Measurements from ENCODE around the gene WDR19.

WDR19 gene

DNA sequence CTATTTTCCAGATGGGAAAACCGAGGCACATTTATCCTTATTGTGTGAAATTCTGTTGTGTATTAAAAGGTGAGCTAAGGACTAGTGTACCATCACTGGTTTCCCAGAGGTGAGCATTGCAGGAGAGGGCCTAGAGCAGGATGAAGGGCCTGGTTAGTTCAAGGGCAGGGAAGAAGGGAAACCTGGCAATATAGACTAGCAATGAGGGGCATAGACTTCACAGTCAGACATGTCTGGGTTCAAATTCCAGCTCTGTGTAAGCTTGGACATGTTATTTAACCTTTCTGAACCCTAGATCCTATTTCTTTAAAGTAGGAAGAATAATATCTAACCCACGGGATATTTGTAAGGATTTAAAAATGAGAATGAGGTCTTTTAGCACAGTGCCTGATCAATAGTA is 50.8 kb downstream of the WDR19 start:
- no peak overlapping the region for H3K27ac ChIP-seq (replicated peaks; ENCODE audit: low read length)
- no peak overlapping the region for H3K18ac ChIP-seq (ENCODE audit: low read length)
- peaks cover 4 to 33% of the 10 kb centered on the region in 2 donors for H3K36me3 ChIP-seq (replicated peaks in 1 of 2; ENCODE audit: control insufficient read depth in 2 of 2, insufficient read depth in 2 of 2, low read length in 2 of 2)
- H2BK120ac ChIP-seq (ENCODE audit: low read depth, low read length) = no peak overlapping the region
- no peaks in the 10 kb centered on the region for H3K27me3 ChIP-seq (ENCODE audit: control insufficient read depth in 3 of 3, insufficient read depth in 3 of 3, low read depth in 1 of 3, low read length in 3 of 3)
- no peak overlapping the region for H3K9ac ChIP-seq (ENCODE audit: low read depth, low read length, poor library complexity)
- H4K8ac ChIP-seq (ENCODE audit: low read depth, low read length) = no peak overlapping the region
- DNase-seq (ENCODE audit: low spot score) = no peak
- H4K91ac ChIP-seq (ENCODE audit: low read depth, low read length, poor library complexity) = no peak overlapping the region
- no peak overlapping the region for H3K4ac ChIP-seq (ENCODE audit: low read length)
- no peaks in the 10 kb centered on the region for H3K9me3 ChIP-seq (replicated peaks in 1 of 2; ENCODE audit: control insufficient read depth in 2 of 2, insufficient read depth in 1 of 2, low read depth in 1 of 2, low read length in 2 of 2)
- H3K23ac ChIP-seq (ENCODE audit: low read depth, low read length, poor library complexity) = no peak overlapping the region
- no peaks in the 10 kb centered on the region for H3K79me1 ChIP-seq (ENCODE audit: low read depth, low read length)
- H3K14ac ChIP-seq (ENCODE audit: low read length) = no peak overlapping the region
- no CpG with 5 or more reads among the region's 2 CpGs for WGBS, 2 donors (ENCODE audit: extremely low coverage in 2 of 2, insufficient read length in 2 of 2, insufficient replicate concordance in 1 of 2)
- no peak overlapping the region for H2AK5ac ChIP-seq (ENCODE audit: low read depth, low read length)
- no peak overlapping the region for H3K4me3 ChIP-seq (ENCODE audit: low read length in 2 of 2)
- H2BK5ac ChIP-seq (ENCODE audit: low read length) = no peak overlapping the region
- no peak overlapping the region for H2BK12ac ChIP-seq (ENCODE audit: low read length)
- H2BK15ac ChIP-seq (ENCODE audit: low read length) = no peak overlapping the region
- no peaks in the 10 kb centered on the region for H3K4me1 ChIP-seq (ENCODE audit: control insufficient read depth in 2 of 2, insufficient read depth in 1 of 2, low read depth in 1 of 2, low read length in 2 of 2)
- no peak overlapping the region for H3K4me2 ChIP-seq (ENCODE audit: insufficient read depth, low read length, poor library complexity, severe bottlenecking)
- H2AFZ ChIP-seq (ENCODE audit: low read length) = no peak overlapping the region

DNA sequence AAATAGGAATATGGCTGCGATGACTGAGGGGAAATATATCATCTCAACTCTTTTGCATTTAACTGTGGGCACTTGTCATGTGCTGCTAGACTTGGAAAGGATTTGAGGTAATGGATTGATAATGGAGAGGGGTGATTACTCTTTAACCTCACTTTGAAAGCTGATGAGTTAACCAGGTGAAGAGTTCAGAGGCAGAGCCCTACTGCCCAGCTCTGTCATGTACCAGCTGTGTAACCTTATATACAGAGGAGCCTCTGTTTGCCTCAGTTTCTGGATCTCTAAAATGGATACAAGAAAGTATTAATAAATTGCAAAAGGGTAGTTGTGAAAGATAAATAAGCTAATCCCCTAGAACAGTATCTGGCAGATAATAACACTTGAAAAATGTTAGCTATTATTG is 51.5 kb downstream of the WDR19 start:
- Histone ChIP-seq H3K4ac (ENCODE audit: low read length) (no peak overlapping the region), H3K4me1 (ENCODE audit: control insufficient read depth in 2 of 2, insufficient read depth in 1 of 2, low read depth in 1 of 2, low read length in 2 of 2) (no peaks in the 10 kb centered on the region), H3K23ac (ENCODE audit: low read depth, low read length, poor library complexity) (no peak overlapping the region), H2AK5ac (ENCODE audit: low read depth, low read length) (no peak overlapping the region), H3K14ac (ENCODE audit: low read length) (no peak overlapping the region), H4K91ac (ENCODE audit: low read depth, low read length, poor library complexity) (no peak overlapping the region), H2AFZ (ENCODE audit: low read length) (no peak overlapping the region), H2BK120ac (ENCODE audit: low read depth, low read length) (no peak overlapping the region), H3K4me3 (ENCODE audit: low read length in 2 of 2) (no peak overlapping the region), H4K8ac (ENCODE audit: low read depth, low read length) (no peak overlapping the region), H3K18ac (ENCODE audit: low read length) (no peak overlapping the region), H3K27ac (replicated peaks; ENCODE audit: low read length) (no peak overlapping the region), H3K27me3 (ENCODE audit: control insufficient read depth in 3 of 3, insufficient read depth in 3 of 3, low read depth in 1 of 3, low read length in 3 of 3) (no peaks in the 10 kb centered on the region), H3K4me2 (ENCODE audit: insufficient read depth, low read length, poor library complexity, severe bottlenecking) (no peak overlapping the region), H2BK15ac (ENCODE audit: low read length) (no peak overlapping the region), H3K79me1 (ENCODE audit: low read depth, low read length) (no peaks in the 10 kb centered on the region), H3K9me3 (replicated peaks in 1 of 2; ENCODE audit: control insufficient read depth in 2 of 2, insufficient read depth in 1 of 2, low read depth in 1 of 2, low read length in 2 of 2) (no peaks in the 10 kb centered on the region), H2BK12ac (ENCODE audit: low read length) (no peak overlapping the region), H3K9ac (ENCODE audit: low read depth, low read length, poor library complexity) (no peak overlapping the region), H3K36me3 (replicated peaks in 1 of 2; ENCODE audit: control insufficient read depth in 2 of 2, insufficient read depth in 2 of 2, low read length in 2 of 2) (peaks cover 4 to 33% of the 10 kb centered on the region in 2 donors), H2BK5ac (ENCODE audit: low read length) (no peak overlapping the region)
- WGBS, 2 donors (ENCODE audit: extremely low coverage in 2 of 2, insufficient read length in 2 of 2, insufficient replicate concordance in 1 of 2) = no CpG with 5 or more reads among the region's 1 CpG
- DNase-seq (ENCODE audit: low spot score) = no peak

- H3K9ac ChIP-seq (ENCODE audit: low read depth, low read length, poor library complexity) = no peak overlapping the region
- no peak overlapping the region for H3K18ac ChIP-seq (ENCODE audit: low read length)
- H2BK12ac ChIP-seq (ENCODE audit: low read length) = no peak overlapping the region
- no CpG with 5 or more reads among the region's 2 CpGs for WGBS, 2 donors (ENCODE audit: extremely low coverage in 2 of 2, insufficient read length in 2 of 2, insufficient replicate concordance in 1 of 2)
- no peaks in the 10 kb centered on the region for H3K4me1 ChIP-seq (ENCODE audit: control insufficient read depth in 2 of 2, insufficient read depth in 1 of 2, low read depth in 1 of 2, low read length in 2 of 2)
- no peak for DNase-seq (ENCODE audit: low spot score)
- H2BK5ac ChIP-seq (ENCODE audit: low read length) = no peak overlapping the region
- H3K4ac ChIP-seq (ENCODE audit: low read length) = no peak overlapping the region
- no peak overlapping the region for H3K27ac ChIP-seq (replicated peaks; ENCODE audit: low read length)
- no peaks in the 10 kb centered on the region for H3K9me3 ChIP-seq (replicated peaks in 1 of 2; ENCODE audit: control insufficient read depth in 2 of 2, insufficient read depth in 1 of 2, low read depth in 1 of 2, low read length in 2 of 2)
- no peak overlapping the region for H3K23ac ChIP-seq (ENCODE audit: low read depth, low read length, poor library complexity)
- no peaks in the 10 kb centered on the region for H3K27me3 ChIP-seq (ENCODE audit: control insufficient read depth in 3 of 3, insufficient read depth in 3 of 3, low read depth in 1 of 3, low read length in 3 of 3)
- no peak overlapping the region for H4K91ac ChIP-seq (ENCODE audit: low read depth, low read length, poor library complexity)
- H3K36me3 ChIP-seq (replicated peaks in 1 of 2; ENCODE audit: control insufficient read depth in 2 of 2, insufficient read depth in 2 of 2, low read length in 2 of 2) = peaks cover 4 to 39% of the 10 kb centered on the region in 2 donors
- no peak overlapping the region for H2BK15ac ChIP-seq (ENCODE audit: low read length)
- H4K8ac ChIP-seq (ENCODE audit: low read depth, low read length) = no peak overlapping the region
- H3K14ac ChIP-seq (ENCODE audit: low read length) = no peak overlapping the region
- no peak overlapping the region for H2AK5ac ChIP-seq (ENCODE audit: low read depth, low read length)
- no peaks in the 10 kb centered on the region for H3K79me1 ChIP-seq (ENCODE audit: low read depth, low read length)
- no peak overlapping the region for H3K4me3 ChIP-seq (ENCODE audit: low read length in 2 of 2)
- no peak overlapping the region for H2AFZ ChIP-seq (ENCODE audit: low read length)
- no peak overlapping the region for H2BK120ac ChIP-seq (ENCODE audit: low read depth, low read length)
- H3K4me2 ChIP-seq (ENCODE audit: insufficient read depth, low read length, poor library complexity, severe bottlenecking) = no peak overlapping the region
These were observed 52.7 kb downstream of the WDR19 start for GRCh38 chr4:39235021-39235420.

- Histone ChIP-seq H3K9ac (ENCODE audit: low read depth, low read length, poor library complexity) (no peak overlapping the region), H3K4ac (ENCODE audit: low read length) (no peak overlapping the region), H2AFZ (ENCODE audit: low read length) (no peak overlapping the region), H2BK120ac (ENCODE audit: low read depth, low read length) (no peak overlapping the region), H3K14ac (ENCODE audit: low read length) (no peak overlapping the region), H4K91ac (ENCODE audit: low read depth, low read length, poor library complexity) (no peak overlapping the region), H3K23ac (ENCODE audit: low read depth, low read length, poor library complexity) (no peak overlapping the region), H3K9me3 (replicated peaks in 1 of 2; ENCODE audit: control insufficient read depth in 2 of 2, insufficient read depth in 1 of 2, low read depth in 1 of 2, low read length in 2 of 2) (peaks cover 0 to 4% of the 10 kb centered on the region in 2 donors), H3K4me2 (ENCODE audit: insufficient read depth, low read length, poor library complexity, severe bottlenecking) (no peak overlapping the region), H2AK5ac (ENCODE audit: low read depth, low read length) (no peak overlapping the region), H3K27me3 (ENCODE audit: control insufficient read depth in 3 of 3, insufficient read depth in 3 of 3, low read depth in 1 of 3, low read length in 3 of 3) (no peaks in the 10 kb centered on the region), H2BK15ac (ENCODE audit: low read length) (no peak overlapping the region), H2BK5ac (ENCODE audit: low read length) (no peak overlapping the region), H3K18ac (ENCODE audit: low read length) (no peak overlapping the region), H3K4me1 (ENCODE audit: control insufficient read depth in 2 of 2, insufficient read depth in 1 of 2, low read depth in 1 of 2, low read length in 2 of 2) (no peaks in the 10 kb centered on the region), H3K4me3 (ENCODE audit: low read length in 2 of 2) (no peak overlapping the region), H3K27ac (replicated peaks; ENCODE audit: low read length) (no peak overlapping the region), H4K8ac (ENCODE audit: low read depth, low read length) (no peak overlapping the region), H3K36me3 (replicated peaks in 1 of 2; ENCODE audit: control insufficient read depth in 2 of 2, insufficient read depth in 2 of 2, low read length in 2 of 2) (peaks cover 4 to 43% of the 10 kb centered on the region in 2 donors), H2BK12ac (ENCODE audit: low read length) (no peak overlapping the region), H3K79me1 (ENCODE audit: low read depth, low read length) (no peaks in the 10 kb centered on the region)
- 100% methylated on average over 1 of the region's 2 CpGs; no CpG with 5 or more reads in 1 of the 2 donors for WGBS, 2 donors (ENCODE audit: extremely low coverage in 2 of 2, insufficient read length in 2 of 2, insufficient replicate concordance in 1 of 2)
- no peak for DNase-seq (ENCODE audit: low spot score)
These were observed 53.4 kb downstream of the WDR19 start for GRCh38 chr4:39235696-39236095.

Data from neuronal stem cell (in vitro differentiated cells).